Stimulated activated naive CD8-positive, alpha-beta T cell treated with anti-CD3 and anti-CD28 coated beads, Interleukin-15, Interleukin-2, amounts not matched to agents 100 ng/mL and 50 ng/mL, for 24 hours (primary cell): ENCODE measurements around the gene ATG5.

Source experiments
- H3K27ac Mint-ChIP-seq: one replicate; pipeline ENCODE4 v1.8.0; 2021; ENCODE audit warnings: mild to moderate bottlenecking, mixed read lengths
- H3K27me3 Mint-ChIP-seq: one replicate; pipeline ENCODE4 v1.8.0; 2021; ENCODE audit warnings: mixed read lengths
- H3K36me3 Mint-ChIP-seq: one replicate; pipeline ENCODE4 v1.8.0; 2021; ENCODE audit warnings: low read depth, mixed read lengths
- H3K4me1 Mint-ChIP-seq: one replicate; pipeline ENCODE4 v1.8.0; 2021; ENCODE audit warnings: low read depth, mixed read lengths
- H3K4me3 Mint-ChIP-seq: one replicate; pipeline ENCODE4 v1.8.0; 2021; ENCODE audit warnings: mild to moderate bottlenecking, mixed read lengths
- H3K9me3 Mint-ChIP-seq: one replicate; pipeline ENCODE4 v1.8.0; 2021; ENCODE audit warnings: mixed read lengths

The ATG5 gene

GRCh38 chr6:106173124-106173879 is 152.3 kb downstream of the ATG5 start:
- Mint-ChIP-seq H3K27ac (no peak overlapping the region), H3K36me3 (no peaks in the 10 kb centered on the region), H3K4me1 (peaks cover 42% of the 10 kb centered on the region), H3K27me3 (peaks cover 14% of the 10 kb centered on the region), H3K4me3 (no peak overlapping the region), H3K9me3 (peaks cover 5% of the 10 kb centered on the region)

GRCh38 chr6:106170030-106170791 is 155.3 kb downstream of the ATG5 start:
- no peak overlapping the region for H3K4me3 Mint-ChIP-seq
- H3K36me3 Mint-ChIP-seq = no peaks in the 10 kb centered on the region
- H3K4me1 Mint-ChIP-seq = peaks cover 63% of the 10 kb centered on the region
- peaks cover 3% of the 10 kb centered on the region for H3K27me3 Mint-ChIP-seq
- H3K9me3 Mint-ChIP-seq = peaks cover 5% of the 10 kb centered on the region
- H3K27ac Mint-ChIP-seq = peak overlapping the region; percentile 41

GRCh38 chr6:106169517-106169916 is 156.0 kb downstream of the ATG5 start:
- Mint-ChIP-seq H3K4me3 (no peak overlapping the region), H3K36me3 (peaks cover 2% of the 10 kb centered on the region), H3K9me3 (peaks cover 9% of the 10 kb centered on the region), H3K27me3 (peaks cover 3% of the 10 kb centered on the region), H3K27ac (no peak overlapping the region), H3K4me1 (peaks cover 70% of the 10 kb centered on the region)

GRCh38 chr6:106168097-106168888 is 157.3 kb downstream of the ATG5 start:
- peaks cover 11% of the 10 kb centered on the region for H3K9me3 Mint-ChIP-seq
- H3K27ac Mint-ChIP-seq = no peak overlapping the region
- peaks cover 4% of the 10 kb centered on the region for H3K36me3 Mint-ChIP-seq
- peaks cover 78% of the 10 kb centered on the region for H3K4me1 Mint-ChIP-seq
- no peak overlapping the region for H3K4me3 Mint-ChIP-seq
- peaks cover 3% of the 10 kb centered on the region for H3K27me3 Mint-ChIP-seq

GRCh38 chr6:106167096-106167814 is 158.3 kb downstream of the ATG5 start:
- H3K27ac Mint-ChIP-seq = peak overlapping the region; percentile 70
- peaks cover 85% of the 10 kb centered on the region for H3K4me1 Mint-ChIP-seq
- peaks cover 3% of the 10 kb centered on the region for H3K27me3 Mint-ChIP-seq
- peaks cover 11% of the 10 kb centered on the region for H3K9me3 Mint-ChIP-seq
- H3K4me3 Mint-ChIP-seq = peak overlapping the region; percentile 13
- peaks cover 4% of the 10 kb centered on the region for H3K36me3 Mint-ChIP-seq

GRCh38 chr6:106165885-106166485 is 159.6 kb downstream of the ATG5 start:
- Mint-ChIP-seq H3K4me3 (peak overlapping the region; percentile 12), H3K4me1 (peaks cover 85% of the 10 kb centered on the region), H3K27ac (peak overlapping the region; percentile 67), H3K27me3 (no peaks in the 10 kb centered on the region), H3K36me3 (peaks cover 4% of the 10 kb centered on the region), H3K9me3 (peaks cover 6% of the 10 kb centered on the region)

- Mint-ChIP-seq H3K4me1 (peaks cover 70% of the 10 kb centered on the region), H3K27ac (peak overlapping the region; percentile 98), H3K27me3 (no peaks in the 10 kb centered on the region), H3K9me3 (peaks cover 6% of the 10 kb centered on the region), H3K36me3 (peaks cover 4% of the 10 kb centered on the region), H3K4me3 (peak overlapping the region; percentile 79)
These were observed 161.3 kb downstream of the ATG5 start for GRCh38 chr6:106163966-106164877.

GRCh38 chr6:106163446-106163965 is 162.1 kb downstream of the ATG5 start:
- peaks cover 6% of the 10 kb centered on the region for H3K9me3 Mint-ChIP-seq
- peak overlapping the region; percentile 79 for H3K4me3 Mint-ChIP-seq
- peak overlapping the region; percentile 98 for H3K27ac Mint-ChIP-seq
- no peaks in the 10 kb centered on the region for H3K27me3 Mint-ChIP-seq
- peaks cover 63% of the 10 kb centered on the region for H3K4me1 Mint-ChIP-seq
- H3K36me3 Mint-ChIP-seq = peaks cover 4% of the 10 kb centered on the region

- peaks cover 6% of the 10 kb centered on the region for H3K9me3 Mint-ChIP-seq
- peak overlapping the region; percentile 79 for H3K4me3 Mint-ChIP-seq
- H3K4me1 Mint-ChIP-seq = peaks cover 57% of the 10 kb centered on the region
- H3K27me3 Mint-ChIP-seq = no peaks in the 10 kb centered on the region
- peak overlapping the region; percentile 98 for H3K27ac Mint-ChIP-seq
- peaks cover 4% of the 10 kb centered on the region for H3K36me3 Mint-ChIP-seq
These were observed 162.6 kb downstream of the ATG5 start for GRCh38 chr6:106162921-106163320.

GRCh38 chr6:106161893-106162292 is 163.7 kb downstream of the ATG5 start:
- H3K9me3 Mint-ChIP-seq = peaks cover 6% of the 10 kb centered on the region

GRCh38 chr6:106161311-106161874 is 164.2 kb downstream of the ATG5 start:
- Mint-ChIP-seq H3K4me3 (no peak overlapping the region), H3K4me1 (peaks cover 42% of the 10 kb centered on the region), H3K27me3 (no peaks in the 10 kb centered on the region), H3K27ac (no peak overlapping the region), H3K36me3 (peaks cover 4% of the 10 kb centered on the region), H3K9me3 (peaks cover 6% of the 10 kb centered on the region)

More at GRCh38 chr6:106161893-106162292, 163.7 kb downstream of the ATG5 start:
- H3K27ac Mint-ChIP-seq = no peak overlapping the region
- peaks cover 4% of the 10 kb centered on the region for H3K36me3 Mint-ChIP-seq
- H3K4me1 Mint-ChIP-seq = peaks cover 47% of the 10 kb centered on the region
- H3K27me3 Mint-ChIP-seq = no peaks in the 10 kb centered on the region
- no peak overlapping the region for H3K4me3 Mint-ChIP-seq

- H3K4me1 Mint-ChIP-seq = peaks cover 32% of the 10 kb centered on the region
- no peak overlapping the region for H3K4me3 Mint-ChIP-seq
- no peaks in the 10 kb centered on the region for H3K27me3 Mint-ChIP-seq
- H3K27ac Mint-ChIP-seq = no peak overlapping the region
- H3K36me3 Mint-ChIP-seq = peaks cover 4% of the 10 kb centered on the region
- peaks cover 6% of the 10 kb centered on the region for H3K9me3 Mint-ChIP-seq
These were observed 165.4 kb downstream of the ATG5 start for GRCh38 chr6:106160189-106160588.

- Mint-ChIP-seq H3K36me3 (peaks cover 2% of the 10 kb centered on the region), H3K27me3 (no peaks in the 10 kb centered on the region), H3K9me3 (peaks cover 2% of the 10 kb centered on the region), H3K27ac (no peak overlapping the region), H3K4me3 (no peak overlapping the region), H3K4me1 (peaks cover 26% of the 10 kb centered on the region)
These were observed 166.0 kb downstream of the ATG5 start for GRCh38 chr6:106159531-106159940.
